GM10266 (cell line): ENCODE measurements around the gene CHST14.

Experiments used
- DNase-seq: peaks from one replicate; pipeline ENCODE4 v3.0.0; 2012; ENCODE audit errors: extremely low spot score
- TF ChIP-seq, protein P1 (sequence below): IDR thresholded peaks from 2 replicates; pipeline ENCODE4 v1.5.1; 2012; ENCODE audit warnings: mild to moderate bottlenecking, low read depth; ENCODE audit not compliant: control insufficient read depth, insufficient read depth; ENCODE audit errors: missing control alignments

Gene CHST14

DNA sequence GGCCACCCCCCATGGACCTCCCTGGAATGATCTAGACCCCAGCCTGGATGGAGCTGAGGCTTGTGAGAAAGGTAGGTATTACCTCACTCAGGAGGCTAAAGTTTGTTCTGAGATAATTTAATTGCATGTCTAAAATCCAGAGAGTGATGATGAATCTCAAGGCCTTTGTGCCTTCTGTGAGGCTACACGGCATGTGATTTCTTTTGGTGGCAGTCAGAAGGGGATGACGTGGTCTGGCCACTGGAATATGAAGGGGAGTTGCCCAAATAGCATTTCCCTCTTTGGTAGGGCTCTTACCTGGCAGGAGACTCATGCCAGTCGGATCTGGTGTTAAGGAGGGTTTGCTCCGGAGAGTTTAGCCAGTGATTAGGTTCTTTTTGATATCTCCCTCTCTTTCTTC is 27.5 kb upstream of the CHST14 start:
- no peak for DNase-seq
- TF ChIP-seq, protein P1, sequence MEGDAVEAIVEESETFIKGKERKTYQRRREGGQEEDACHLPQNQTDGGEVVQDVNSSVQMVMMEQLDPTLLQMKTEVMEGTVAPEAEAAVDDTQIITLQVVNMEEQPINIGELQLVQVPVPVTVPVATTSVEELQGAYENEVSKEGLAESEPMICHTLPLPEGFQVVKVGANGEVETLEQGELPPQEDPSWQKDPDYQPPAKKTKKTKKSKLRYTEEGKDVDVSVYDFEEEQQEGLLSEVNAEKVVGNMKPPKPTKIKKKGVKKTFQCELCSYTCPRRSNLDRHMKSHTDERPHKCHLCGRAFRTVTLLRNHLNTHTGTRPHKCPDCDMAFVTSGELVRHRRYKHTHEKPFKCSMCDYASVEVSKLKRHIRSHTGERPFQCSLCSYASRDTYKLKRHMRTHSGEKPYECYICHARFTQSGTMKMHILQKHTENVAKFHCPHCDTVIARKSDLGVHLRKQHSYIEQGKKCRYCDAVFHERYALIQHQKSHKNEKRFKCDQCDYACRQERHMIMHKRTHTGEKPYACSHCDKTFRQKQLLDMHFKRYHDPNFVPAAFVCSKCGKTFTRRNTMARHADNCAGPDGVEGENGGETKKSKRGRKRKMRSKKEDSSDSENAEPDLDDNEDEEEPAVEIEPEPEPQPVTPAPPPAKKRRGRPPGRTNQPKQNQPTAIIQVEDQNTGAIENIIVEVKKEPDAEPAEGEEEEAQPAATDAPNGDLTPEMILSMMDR, result no peak

DNA sequence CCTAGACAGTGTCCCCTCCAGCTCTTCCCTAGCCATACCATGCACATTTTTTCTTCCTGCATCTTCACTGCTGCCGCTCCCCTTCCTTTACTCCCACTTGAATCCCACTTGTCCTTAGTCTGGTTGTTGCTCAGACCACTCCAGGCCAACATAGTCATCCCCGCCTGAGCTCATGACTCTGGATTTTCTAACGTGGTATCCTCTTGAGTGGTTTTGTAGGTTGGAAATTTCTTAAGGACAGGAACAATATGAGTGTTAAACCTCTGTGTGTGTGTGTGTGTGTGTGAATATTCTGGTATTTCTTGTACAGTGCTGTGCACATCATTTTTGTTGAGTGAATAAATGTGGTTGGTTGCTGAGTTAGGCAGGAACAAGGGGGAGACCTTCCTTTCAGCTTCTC is 26.9 kb upstream of the CHST14 start:
- no peak for DNase-seq
- TF ChIP-seq, protein P1, result no peak

DNA sequence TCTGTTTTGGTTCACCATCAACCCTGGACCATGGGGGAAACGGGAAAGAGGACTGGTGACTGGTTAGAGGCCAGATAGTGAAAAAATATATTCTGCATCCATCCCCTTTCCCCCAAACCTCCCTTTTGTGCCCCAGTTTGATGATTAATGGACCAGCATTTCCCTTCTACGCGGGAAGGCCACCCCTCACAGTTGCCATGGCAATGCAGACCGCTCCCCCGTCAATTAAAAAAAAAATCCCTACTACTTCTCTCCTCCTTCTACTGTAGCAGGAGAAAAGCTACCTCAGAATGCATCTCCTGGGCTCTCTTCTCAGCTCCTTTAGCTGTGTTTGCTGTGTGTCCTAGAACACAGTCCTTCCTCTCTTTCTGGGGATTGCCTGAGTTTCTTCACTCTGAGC is 26.0 kb upstream of the CHST14 start:
- TF ChIP-seq, protein P1, result no peak

DNA sequence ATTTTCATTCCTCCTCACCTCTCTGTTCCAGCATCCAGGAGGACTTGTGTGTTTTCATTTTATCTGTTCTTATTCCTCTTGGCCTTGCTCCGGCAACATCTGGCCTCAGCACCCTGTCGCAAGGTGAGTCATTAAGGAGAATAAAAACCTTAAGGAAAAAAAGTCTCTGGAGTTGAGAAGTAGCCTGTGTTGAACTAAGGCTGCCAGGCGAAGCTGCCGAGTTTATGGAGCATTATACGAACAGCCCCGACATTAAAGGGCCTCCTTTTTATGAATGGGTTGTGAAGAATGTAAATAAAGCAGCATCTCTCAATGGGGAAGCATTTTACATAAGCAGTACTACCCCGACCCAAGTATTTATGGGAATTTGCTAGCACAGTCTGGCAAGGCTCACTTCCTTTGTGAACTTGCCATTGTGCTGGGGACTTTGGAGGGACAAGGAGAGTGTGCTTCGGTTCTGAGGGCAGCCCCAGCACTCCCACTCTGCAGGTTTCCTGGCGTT is 25.3 kb upstream of the CHST14 start:
- TF ChIP-seq, protein P1, result no peak
- no peak for DNase-seq

More for the DNA sequence above, 26.0 kb upstream of the CHST14 start:
- DNase-seq, result no peak

DNA sequence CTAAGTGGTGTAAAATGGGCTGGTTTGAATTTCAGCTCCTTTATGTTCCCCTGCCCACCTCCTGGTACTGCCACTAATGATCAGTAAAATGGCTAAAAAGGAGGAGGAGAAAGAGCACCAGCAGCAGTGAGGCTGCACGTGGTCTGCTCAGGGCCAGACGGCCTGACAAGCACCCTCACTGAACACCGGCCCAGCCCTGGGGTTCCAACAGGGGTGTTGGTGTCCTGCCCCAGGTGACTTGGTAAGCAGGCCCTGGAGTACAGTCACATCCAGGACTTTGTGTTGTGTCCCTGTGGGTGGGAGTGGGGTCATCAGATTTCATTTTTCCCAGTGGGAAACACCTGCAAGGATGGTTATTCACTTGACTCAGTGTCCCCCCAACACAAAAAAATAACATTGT is 24.6 kb upstream of the CHST14 start:
- DNase-seq, result no peak
- TF ChIP-seq, protein P1, result no peak

DNA sequence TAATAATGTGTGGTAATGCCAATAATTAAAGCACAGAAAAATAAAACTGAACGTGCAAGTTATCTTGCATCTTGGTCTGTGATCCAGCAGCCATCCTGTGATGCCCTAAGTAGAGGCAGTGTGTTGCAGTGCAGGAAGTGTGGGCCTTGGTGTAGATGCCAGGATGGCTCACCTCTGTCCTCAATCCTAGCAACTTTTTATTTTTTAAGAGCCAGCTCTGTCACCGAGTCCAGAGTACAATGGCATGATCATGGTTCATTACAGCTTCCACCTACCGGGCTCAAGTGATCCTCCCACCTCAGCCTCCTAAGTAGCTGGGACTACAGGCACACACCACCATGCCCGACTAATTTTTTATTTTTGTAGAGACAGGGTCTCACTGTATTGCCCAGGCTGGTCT is 22.4 kb upstream of the CHST14 start:
- no peak for DNase-seq
- TF ChIP-seq, protein P1, result no peak

DNA sequence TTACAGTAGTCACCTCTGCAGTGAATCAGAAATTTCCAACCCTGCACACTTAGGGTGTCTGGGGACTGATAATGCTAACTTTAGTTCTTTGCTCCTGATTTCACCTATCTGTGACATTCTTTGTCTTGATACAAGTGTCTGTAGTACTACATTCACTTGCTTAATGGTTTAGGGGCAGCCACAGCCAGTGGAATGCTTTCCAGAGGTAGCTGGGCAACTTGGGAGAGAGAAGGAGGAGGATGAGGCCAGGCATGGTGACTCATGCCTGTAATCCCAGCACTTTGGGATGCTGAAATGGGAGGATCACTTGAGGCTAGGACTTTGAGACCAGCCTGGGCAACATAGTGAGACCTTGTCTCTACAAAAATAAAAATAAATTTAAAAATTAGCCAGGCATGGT is 21.5 kb upstream of the CHST14 start:
- TF ChIP-seq, protein P1, result no peak
- no peak for DNase-seq

DNA sequence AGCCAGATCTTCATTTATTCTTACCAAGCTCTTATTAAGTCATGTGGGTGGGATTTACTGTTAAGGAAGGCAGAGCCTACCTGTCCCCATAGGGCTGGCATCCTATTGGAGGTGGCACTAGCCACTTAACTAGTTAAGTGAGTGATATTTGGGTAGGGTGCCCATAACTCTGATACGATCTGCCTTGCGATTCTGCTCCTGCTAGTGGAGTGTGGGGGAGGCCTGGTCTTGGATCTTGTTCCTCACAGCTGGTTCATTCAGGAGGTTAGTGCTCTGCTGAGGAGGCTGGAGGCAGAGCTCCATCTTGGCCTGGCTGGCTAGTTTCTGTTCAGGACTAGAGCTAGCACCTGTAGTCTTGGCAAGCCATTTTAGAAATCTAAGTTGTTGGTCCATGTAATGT is 20.7 kb upstream of the CHST14 start:
- DNase-seq, result no peak

More for the DNA sequence above, 20.7 kb upstream of the CHST14 start:
- TF ChIP-seq, protein P1, result no peak
